GM23338 (cell line): ENCODE measurements around the gene NME1. TPM values are rescaled to one million over a fixed set of nuclear protein-coding genes. Genes with fewer than 3 reads are reported as not detected.
"Not testable (repeated sequence)": the region's sequence is repeated elsewhere in the genome, so short reads cannot be mapped to it uniquely, and the experiment has no call there.

ENCODE experiments used
- ATAC-seq: fragments of 200-7000 bp; cut with Tn5 transposase; 3 replicates; pipeline ENCODE4 v1.9.1; 2020
- DNase-seq: peaks from one replicate; pipeline ENCODE4 v3.0.0-alpha.2; 2015; ENCODE audit warnings: low spot score
- H2AFZ ChIP-seq: fragments of 200-600 bp; sonication (generic); 2 replicates; pipeline ENCODE4 v1.8.0; 2016; ENCODE audit warnings: antibody characterized with exemption, mild to moderate bottlenecking, moderate library complexity
- H3F3A ChIP-seq: fragments of 200-600 bp; sonication (generic); replicated peaks from 2 replicates; pipeline ENCODE4 v1.8.0; 2017; ENCODE audit warnings: antibody characterized with exemption, mixed run types, low read depth
- H3K27ac ChIP-seq: fragments of 200-600 bp; sonication (generic); 2 replicates; pipeline ENCODE4 v1.6.1; 2016; ENCODE audit warnings: low read depth
- H3K27me3 ChIP-seq: fragments of 200-600 bp; sonication (generic); 2 replicates; pipeline ENCODE4 v1.8.0; 2016; ENCODE audit warnings: mild to moderate bottlenecking, mixed run types, moderate library complexity; ENCODE audit not compliant: insufficient read depth
- H3K36me3 ChIP-seq: fragments of 200-600 bp; sonication (generic); 2 replicates; pipeline ENCODE4 v1.8.0; 2016; ENCODE audit warnings: mild to moderate bottlenecking; ENCODE audit not compliant: insufficient read depth
- H3K4me1 ChIP-seq: fragments of 200-600 bp; sonication (generic); 2 replicates; pipeline ENCODE4 v1.8.0; 2016; ENCODE audit warnings: mild to moderate bottlenecking, moderate library complexity; ENCODE audit not compliant: insufficient read depth
- H3K4me2 ChIP-seq: fragments of 200-600 bp; sonication (generic); 2 replicates; pipeline ENCODE4 v1.7.1; 2017; ENCODE audit warnings: mixed run types
- H3K4me3 ChIP-seq: fragments of 200-600 bp; sonication (generic); 2 replicates; pipeline ENCODE4 v1.6.1; 2016; ENCODE audit warnings: mixed run types
- H3K79me2 ChIP-seq: fragments of 200-600 bp; sonication (generic); replicated peaks from 2 replicates; pipeline ENCODE4 v1.8.0; 2017; ENCODE audit warnings: mild to moderate bottlenecking; ENCODE audit not compliant: insufficient read depth
- H3K9me2 ChIP-seq: fragments of 200-600 bp; sonication (generic); 2 replicates; pipeline ENCODE4 v1.8.0; 2017; ENCODE audit not compliant: insufficient read depth
- H4K20me1 ChIP-seq: fragments of 200-600 bp; sonication (generic); replicated peaks from 2 replicates; pipeline ENCODE4 v1.8.0; 2017; ENCODE audit warnings: mild to moderate bottlenecking; ENCODE audit not compliant: insufficient read depth
- H3K27ac Mint-ChIP-seq: 2 replicates; pipeline ENCODE4 v1.8.0; 2020; ENCODE audit warnings: inconsistent platforms, mild to moderate bottlenecking, moderate library complexity, mixed read lengths
- H3K27me3 Mint-ChIP-seq: 3 replicates; pipeline ENCODE4 v1.8.0; 2022; ENCODE audit warnings: low read depth, mild to moderate bottlenecking, moderate library complexity, mixed read lengths, inconsistent platforms; ENCODE audit not compliant: insufficient read depth, poor library complexity
- H3K36me3 Mint-ChIP-seq: 3 replicates; pipeline ENCODE4 v1.8.0; 2021; ENCODE audit warnings: low read depth, mild to moderate bottlenecking, inconsistent platforms, moderate library complexity, mixed read lengths
- H3K4me1 Mint-ChIP-seq: 3 replicates; pipeline ENCODE4 v1.8.0; 2020; ENCODE audit warnings: mild to moderate bottlenecking, inconsistent platforms, mixed read lengths
- H3K4me3 Mint-ChIP-seq: 3 replicates; pipeline ENCODE4 v1.8.0; 2021; ENCODE audit warnings: moderate library complexity, mild to moderate bottlenecking, inconsistent platforms, mixed read lengths
- H3K9me3 Mint-ChIP-seq: 3 replicates; pipeline ENCODE4 v1.8.0; 2020; ENCODE audit warnings: moderate library complexity, mild to moderate bottlenecking, inconsistent platforms, mixed read lengths
- CTCF ChIP-seq, 2 experiments: fragments of 200-600 bp in 1 of 2; sonication (generic) in 1 of 2; conservative IDR thresholded peaks; 2 replicates each; pipeline versions ENCODE4 v1.5.1 to v1.6.1; 2016 to 2017; ENCODE audit warnings: antibody characterized with exemption in 2 of 2, low read depth in 2 of 2, mild to moderate bottlenecking in 2 of 2, moderate library complexity in 1 of 2
- EZH2 ChIP-seq: fragments of 200-600 bp; sonication (generic); IDR thresholded peaks from one replicate; pipeline ENCODE4 v1.8.0; 2017; ENCODE audit warnings: antibody characterized with exemption, mild to moderate bottlenecking, low read depth; ENCODE audit not compliant: unreplicated experiment
- EZH2phosphoT487 ChIP-seq: fragments of 200-600 bp; sonication (generic); IDR thresholded peaks from one replicate; pipeline ENCODE4 v1.8.1; 2018; ENCODE audit warnings: antibody characterized with exemption; ENCODE audit not compliant: unreplicated experiment
- JUNB ChIP-seq: IDR thresholded peaks from one replicate; pipeline ENCODE4 v1.6.1; 2016; ENCODE audit warnings: antibody characterized with exemption; ENCODE audit not compliant: unreplicated experiment
- NANOG ChIP-seq: IDR thresholded peaks from 2 replicates; pipeline ENCODE4 v1.6.1; 2016; ENCODE audit warnings: antibody characterized with exemption, borderline replicate concordance
- ZNF114 ChIP-seq: fragments of 250-450 bp; sonication (Bioruptor Pico); IDR thresholded peaks from 2 replicates; pipeline ENCODE4 v1.5.0; 2020; ENCODE audit warnings: mild to moderate bottlenecking, moderate library complexity
- polyA plus RNA-seq: library from polyadenylated mRNA; unstranded; fragments of >200 nt; fragmentation: Nextera tagmentation; extraction: Ambion mirVana; gene quantifications from 2 replicates; pipeline ENCODE4 v1.2.1, GENCODE V29; 2016
- total RNA-seq: library from RNA; depleted of rRNA; stranded (reverse); fragments of >200 nt; shearing (Covaris generic); gene quantifications from 2 replicates; pipeline ENCODE4 v1.2.3, GENCODE V29; 2014

Gene NME1
- total and polyA plus RNA-seq, 2 experiments from 2014 or later, result 159 to 534 TPM

- peaks cover 47% of the 10 kb centered on the region for H3K36me3 ChIP-seq
- H3K27ac Mint-ChIP-seq, H3K27me3 ChIP-seq, H3K9me3 Mint-ChIP-seq, H3K9me2 ChIP-seq, H3K27me3 Mint-ChIP-seq, ATAC-seq, H2AFZ ChIP-seq, H3K4me2 ChIP-seq, DNase-seq, H3K4me3 Mint-ChIP-seq, H3K4me1 ChIP-seq, H3K4me3 ChIP-seq, H3K4me1 Mint-ChIP-seq: not testable (repeated sequence)
- peaks cover 56% of the 10 kb centered on the region for H3K36me3 Mint-ChIP-seq
- peaks cover 18% of the 10 kb centered on the region for H4K20me1 ChIP-seq
- 0 out of 2 replicates have a peak overlapping the region, but pooled peaks have one; percentile 19 for H3K27ac ChIP-seq
- peaks cover 31% of the 10 kb centered on the region for H3F3A ChIP-seq
- H3K79me2 ChIP-seq, result peaks cover 24% of the 10 kb centered on the region
These were observed 18.7 kb downstream of the NME1 start for GRCh38 chr17:51172030-51172429.

- H3K27ac ChIP-seq, result no peak overlapping the region
- ATAC-seq, result no peak
- H3K4me3 ChIP-seq, result no peak overlapping the region
- 0 out of 2 replicates have a peak, but pooled peaks cover 3% of the 10 kb centered on the region for H3F3A ChIP-seq
- Mint-ChIP-seq H3K4me3 (no peak overlapping the region), H3K27me3 (no peaks in the 10 kb centered on the region), H3K36me3 (peaks cover 38% of the 10 kb centered on the region; the same call in 2 of the 3 replicates), H3K27ac (no peak overlapping the region), H3K9me3 (no peaks in the 10 kb centered on the region), H3K4me1 (no peaks in the 10 kb centered on the region)
- H3K4me2 ChIP-seq, result no peak overlapping the region
- peaks cover 12% of the 10 kb centered on the region for H3K36me3 ChIP-seq
- no peak for TF ChIP-seq CTCF (conservative IDR thresholded peaks at IDR 0.05; ENCODE audit: low read depth in 2 of 2)
- TF ChIP-seq EZH2, result no peak
- TF ChIP-seq ZNF114, result no peak
- no peak for TF ChIP-seq NANOG
- H3K79me2 ChIP-seq, result no peaks in the 10 kb centered on the region
- no peak overlapping the region for H2AFZ ChIP-seq
- peaks cover 9% of the 10 kb centered on the region; the same call in 1 of the 2 replicates for H4K20me1 ChIP-seq
- H3K27me3 ChIP-seq, result no peaks in the 10 kb centered on the region
- no peaks in the 10 kb centered on the region for H3K9me2 ChIP-seq
- no peaks in the 10 kb centered on the region for H3K4me1 ChIP-seq
- DNase-seq, result no peak
These were observed 27.1 kb downstream of the NME1 start for GRCh38 chr17:51180486-51180885.

GRCh38 chr17:51184124-51184523 is 30.8 kb downstream of the NME1 start:
- H3K4me3 ChIP-seq, result no peak overlapping the region
- no peaks in the 10 kb centered on the region for H3K27me3 ChIP-seq
- no peak overlapping the region for H3K4me3 Mint-ChIP-seq
- no peak overlapping the region for H3K4me2 ChIP-seq
- DNase-seq (no peak), ATAC-seq (no peak)
- no peak overlapping the region for H3K27ac Mint-ChIP-seq
- peaks cover 25% of the 10 kb centered on the region for H3K36me3 ChIP-seq
- no peaks in the 10 kb centered on the region for H3K4me1 Mint-ChIP-seq
- H3K9me2 ChIP-seq, result no peaks in the 10 kb centered on the region
- no peak overlapping the region for H2AFZ ChIP-seq
- no peak overlapping the region for H3K27ac ChIP-seq
- H4K20me1 ChIP-seq, result peaks cover 11% of the 10 kb centered on the region; the same call in 1 of the 2 replicates
- peaks cover 57% of the 10 kb centered on the region for H3K36me3 Mint-ChIP-seq
- TF ChIP-seq JUNB, result no peak
- TF ChIP-seq EZH2, result no peak
- no peak for TF ChIP-seq EZH2phosphoT487
- peaks cover 6% of the 10 kb centered on the region for H3K27me3 Mint-ChIP-seq
- H3K4me1 ChIP-seq, result no peaks in the 10 kb centered on the region
- no peaks in the 10 kb centered on the region for H3K79me2 ChIP-seq
- H3F3A ChIP-seq, result no peaks in the 10 kb centered on the region
- H3K9me3 Mint-ChIP-seq, result no peaks in the 10 kb centered on the region
